NCI-H69 (cell line): ENCODE data around the gene NDUFV2.
A peak's percentile ranks its signal among the peaks of the same experiment; 100 is the strongest.

Experiments used
- DNase-seq: peaks from one replicate; lab custom pipeline; 2025; lab: John Stamatoyannopoulos, UW

The NDUFV2 gene

GRCh38 chr18:9117980-9118841 lies 15.7 kb downstream of the NDUFV2 start:
- DNase-seq = no peak

DNA sequence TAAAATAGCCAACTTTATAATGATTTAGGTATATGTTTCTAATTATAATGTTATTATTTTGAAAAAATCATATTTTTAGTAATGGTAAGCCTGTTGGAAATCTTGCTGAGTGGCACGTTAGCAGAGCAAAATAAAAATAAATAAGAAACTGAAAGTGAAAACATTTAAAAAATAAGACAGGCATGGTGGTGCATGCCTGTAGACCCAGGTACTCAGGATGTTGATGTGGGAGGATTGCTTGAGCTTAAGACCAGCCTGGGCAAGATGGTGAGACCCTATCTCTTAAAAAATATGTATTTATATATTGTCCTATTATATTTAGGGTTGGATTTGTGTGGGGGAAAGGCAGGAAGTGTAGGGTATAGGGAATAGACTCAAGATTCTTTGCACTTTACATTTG lies 18.3 kb downstream of the NDUFV2 start:
- DNase-seq = no peak

GRCh38 chr18:9123520-9123919 lies 21.0 kb downstream of the NDUFV2 start:
- DNase-seq = no peak

GRCh38 chr18:9124824-9125223 lies 22.3 kb downstream of the NDUFV2 start:
- no peak for DNase-seq

- DNase-seq = no peak
Observed at GRCh38 chr18:9126337-9126736, 23.8 kb downstream of the NDUFV2 start.

DNA sequence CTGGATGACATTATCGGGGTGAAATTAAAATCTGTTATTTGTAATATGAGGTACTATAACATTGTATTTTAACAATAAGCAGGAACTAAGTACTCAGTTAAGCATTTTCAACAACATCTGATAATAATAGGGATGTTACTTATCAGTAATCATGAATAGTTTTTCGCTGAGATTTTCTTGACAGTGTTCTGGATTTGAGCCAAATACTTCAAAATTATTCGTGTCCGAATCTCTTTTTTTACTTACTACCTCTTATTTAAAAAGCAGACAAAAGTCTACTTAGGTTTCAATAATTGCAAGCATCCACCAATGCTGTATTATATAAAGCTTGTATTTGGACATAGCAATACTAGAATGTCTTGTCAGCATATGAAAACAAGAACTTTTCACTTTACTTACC lies 27.7 kb downstream of the NDUFV2 start:
- no peak for DNase-seq

GRCh38 chr18:9130806-9131205 lies 28.3 kb downstream of the NDUFV2 start:
- DNase-seq = no peak

DNA sequence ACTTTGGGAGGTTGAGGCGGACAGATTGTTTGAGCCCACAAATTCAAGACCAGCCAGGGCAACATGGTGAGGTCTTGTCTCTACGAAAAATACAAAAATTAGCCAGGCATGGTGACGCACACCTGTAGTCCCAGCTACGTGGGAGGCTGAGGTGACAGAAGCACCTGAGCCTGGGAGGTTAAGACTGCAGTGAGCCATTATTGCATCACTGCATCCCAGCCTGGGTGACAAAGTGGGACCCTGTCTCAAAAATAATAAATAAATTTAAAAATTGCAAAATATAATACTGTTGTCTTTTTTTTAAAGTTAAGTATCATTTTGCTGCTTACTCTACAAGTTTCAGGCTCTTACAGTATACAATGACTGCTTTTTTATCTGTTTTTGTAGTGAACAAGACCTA lies 30.1 kb downstream of the NDUFV2 start:
- no peak for DNase-seq

DNA sequence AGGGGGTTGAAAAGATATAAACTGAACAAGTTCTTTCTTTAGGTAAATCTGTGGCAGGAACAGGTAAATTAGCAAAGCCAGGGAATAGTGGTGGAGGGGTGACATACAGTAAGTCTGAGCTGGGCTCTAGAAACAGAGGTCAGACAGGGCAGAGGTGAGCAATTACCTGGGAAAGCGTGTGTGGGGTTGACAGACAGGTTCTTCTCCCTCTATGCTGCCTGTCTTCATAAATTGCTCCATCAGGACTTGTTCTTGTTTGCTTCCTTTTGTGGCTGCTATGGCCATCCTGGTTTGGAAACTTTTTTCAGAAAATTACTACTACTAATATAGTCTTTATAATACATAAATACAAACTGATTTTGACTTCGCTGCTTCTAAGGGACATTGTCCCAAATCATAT lies 30.7 kb downstream of the NDUFV2 start:
- DNase-seq = no peak

GRCh38 chr18:9135081-9135911 lies 32.8 kb downstream of the NDUFV2 start:
- peak; percentile 53 for DNase-seq

DNA sequence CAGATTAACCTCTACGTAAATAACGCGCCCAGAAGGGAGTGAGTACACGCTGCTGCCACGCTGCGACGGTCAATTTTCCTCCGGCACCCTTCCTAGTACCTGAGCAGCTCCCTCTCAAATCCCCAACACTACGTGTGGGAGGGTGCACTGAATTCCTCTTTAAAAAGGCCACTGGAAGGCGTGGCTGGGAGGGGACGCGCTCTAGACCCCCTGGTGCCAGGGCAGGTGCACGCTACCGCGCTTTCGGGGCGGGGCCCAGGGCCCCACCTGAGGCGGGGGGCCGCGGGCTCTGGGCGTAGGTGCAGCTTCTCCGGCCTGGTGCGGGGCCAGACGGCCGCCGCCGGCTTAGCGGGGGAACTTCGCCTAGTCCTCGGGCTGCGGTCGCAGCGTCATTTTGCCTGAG lies 33.4 kb downstream of the NDUFV2 start:
- DNase-seq = peak; percentile 99

DNA sequence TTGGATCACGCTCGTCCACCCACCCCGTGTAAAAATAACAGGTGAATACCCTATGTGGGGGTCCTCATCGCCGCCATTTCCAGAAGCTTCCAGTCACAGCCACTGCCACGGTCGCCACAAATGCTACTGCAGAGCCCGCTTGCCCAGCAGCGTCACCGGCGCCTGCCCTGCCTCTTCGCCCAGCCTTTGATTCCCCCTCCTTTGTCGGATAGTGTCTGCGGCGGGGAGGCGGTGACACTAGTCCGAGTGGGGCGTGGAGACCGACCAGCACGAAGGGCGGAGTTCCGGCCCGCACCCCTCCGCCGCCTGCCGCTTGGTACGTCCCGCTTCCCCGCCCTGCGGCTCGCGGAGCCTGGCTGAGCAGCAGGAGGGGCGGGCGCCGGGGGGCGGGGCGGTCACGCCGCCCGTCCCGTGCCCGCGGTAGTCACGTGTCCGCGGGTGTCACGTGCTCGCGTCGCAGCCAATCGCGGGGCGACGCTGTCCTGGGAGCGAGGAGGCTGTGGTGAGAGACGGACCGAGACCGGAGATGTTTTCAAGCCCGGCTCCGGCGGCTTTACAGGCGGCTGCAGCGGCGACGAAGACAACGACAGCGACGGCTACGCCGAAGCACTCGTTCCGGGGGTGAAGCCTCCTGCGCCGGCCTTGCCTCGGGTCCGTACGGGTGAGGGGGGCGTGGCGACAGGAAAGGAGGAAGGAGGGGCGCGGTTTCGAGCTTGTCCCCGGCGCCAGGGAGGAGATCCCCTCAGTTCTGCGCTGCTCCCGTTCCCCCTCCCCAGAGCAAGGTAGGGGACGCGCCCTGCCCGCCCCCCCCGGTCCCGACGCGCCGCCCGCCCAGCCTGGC lies 34.0 kb downstream of the NDUFV2 start, which contains the start of gene ANKRD12:
Gene ANKRD12 (plus strand): TSS at position 467 of the 841 bp plus-strand sequence. CDS start 45,652 bp downstream, outside the sequence.
- DNase-seq = peak; percentile 100

DNA sequence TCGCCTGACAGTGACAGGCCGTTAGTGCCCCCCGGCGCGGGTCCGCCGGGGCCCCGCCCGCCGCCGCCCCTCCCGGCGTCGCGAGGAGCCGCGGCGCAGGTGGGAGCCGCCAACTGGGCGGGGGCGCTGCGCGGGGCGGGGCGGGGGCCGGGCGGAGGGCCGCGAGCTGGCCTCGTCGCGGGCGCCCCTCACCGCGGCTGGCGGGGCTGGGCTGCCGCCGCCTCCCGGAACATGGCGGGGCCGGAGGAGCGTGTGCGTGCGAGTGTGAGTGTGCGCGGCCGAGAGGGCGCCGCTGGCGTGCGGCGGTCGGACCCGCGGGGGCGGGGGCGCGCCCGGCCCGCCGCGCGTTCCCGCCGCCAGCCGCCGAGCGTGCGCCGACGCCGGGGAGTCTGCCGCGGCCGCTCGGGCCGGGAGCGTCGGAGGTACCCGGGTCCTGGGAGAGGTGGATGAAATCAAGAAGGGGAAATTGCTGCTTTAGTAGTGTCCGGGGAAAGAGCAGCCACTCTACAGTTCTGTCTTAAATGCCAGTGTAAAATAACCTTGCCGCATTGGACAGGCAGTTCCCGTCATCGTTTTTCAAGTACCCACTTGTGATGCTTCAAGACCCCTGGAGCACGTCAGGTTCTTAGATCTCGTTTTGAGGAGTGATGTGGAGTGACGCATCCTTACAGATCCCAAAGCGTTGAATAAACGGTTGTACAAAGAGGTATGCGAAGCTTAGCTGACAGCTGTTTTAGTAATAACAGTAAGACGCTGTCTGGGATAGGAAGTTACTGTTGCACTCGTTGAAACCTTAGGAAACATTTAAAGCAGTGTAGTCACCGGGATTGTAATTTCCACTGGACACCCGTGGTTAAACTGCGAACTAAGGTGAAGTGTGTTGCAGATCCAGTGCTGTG lies 34.9 kb downstream of the NDUFV2 start:
- peak; percentile 98 for DNase-seq

DNA sequence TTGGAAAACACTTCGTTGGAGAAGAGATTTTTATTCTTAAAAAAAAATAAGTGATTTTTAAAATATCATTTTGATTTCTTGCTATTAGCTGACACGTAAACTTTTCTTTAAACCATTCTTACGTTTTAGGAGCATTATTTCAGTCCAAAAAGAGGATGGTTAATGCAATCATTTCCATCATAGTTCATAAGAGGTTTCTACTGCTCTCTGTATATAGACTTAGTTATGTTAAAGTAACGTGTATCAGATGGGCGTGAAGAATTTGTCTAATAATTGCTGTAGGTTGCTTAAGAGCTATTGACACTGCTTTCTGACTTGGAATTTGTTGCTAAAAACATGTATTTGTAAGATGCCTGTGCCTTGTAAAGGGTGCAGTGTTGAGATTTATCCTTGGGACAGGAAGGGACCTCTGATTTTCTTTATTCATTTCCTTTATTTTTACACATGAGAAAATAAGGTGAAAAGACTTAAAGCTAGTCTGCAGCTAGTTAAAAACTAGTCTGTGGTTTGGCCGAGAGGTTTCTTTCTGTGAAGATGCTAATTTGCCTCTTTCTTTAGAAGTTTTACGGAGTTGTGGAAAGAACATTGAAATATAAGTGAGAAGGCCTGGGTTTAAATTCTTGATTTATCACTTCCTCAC lies 37.0 kb downstream of the NDUFV2 start:
- no peak for DNase-seq

GRCh38 chr18:9140381-9140780 lies 37.9 kb downstream of the NDUFV2 start:
- no peak for DNase-seq

DNA sequence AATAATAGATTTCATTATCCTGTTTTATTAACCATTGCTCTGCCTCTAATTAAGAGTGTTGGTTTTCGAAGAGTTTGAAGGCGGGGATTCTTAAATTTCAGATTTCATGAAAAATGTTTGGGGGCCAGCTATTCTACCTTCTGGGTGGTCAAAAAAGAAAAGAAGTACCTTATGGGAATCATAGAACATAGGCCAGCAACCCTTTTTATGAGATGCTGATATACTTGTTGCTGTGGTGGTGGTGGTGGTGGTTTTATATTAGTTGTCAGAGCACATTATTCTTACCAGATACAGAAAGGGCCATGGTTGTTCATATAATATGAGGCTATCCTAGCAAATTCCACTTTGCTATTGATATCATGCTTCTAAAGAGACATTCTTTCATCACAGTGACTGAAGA lies 38.5 kb downstream of the NDUFV2 start:
- DNase-seq = no peak

- DNase-seq = peak; percentile 19
Observed at GRCh38 chr18:9146224-9146623, 43.7 kb downstream of the NDUFV2 start.

DNA sequence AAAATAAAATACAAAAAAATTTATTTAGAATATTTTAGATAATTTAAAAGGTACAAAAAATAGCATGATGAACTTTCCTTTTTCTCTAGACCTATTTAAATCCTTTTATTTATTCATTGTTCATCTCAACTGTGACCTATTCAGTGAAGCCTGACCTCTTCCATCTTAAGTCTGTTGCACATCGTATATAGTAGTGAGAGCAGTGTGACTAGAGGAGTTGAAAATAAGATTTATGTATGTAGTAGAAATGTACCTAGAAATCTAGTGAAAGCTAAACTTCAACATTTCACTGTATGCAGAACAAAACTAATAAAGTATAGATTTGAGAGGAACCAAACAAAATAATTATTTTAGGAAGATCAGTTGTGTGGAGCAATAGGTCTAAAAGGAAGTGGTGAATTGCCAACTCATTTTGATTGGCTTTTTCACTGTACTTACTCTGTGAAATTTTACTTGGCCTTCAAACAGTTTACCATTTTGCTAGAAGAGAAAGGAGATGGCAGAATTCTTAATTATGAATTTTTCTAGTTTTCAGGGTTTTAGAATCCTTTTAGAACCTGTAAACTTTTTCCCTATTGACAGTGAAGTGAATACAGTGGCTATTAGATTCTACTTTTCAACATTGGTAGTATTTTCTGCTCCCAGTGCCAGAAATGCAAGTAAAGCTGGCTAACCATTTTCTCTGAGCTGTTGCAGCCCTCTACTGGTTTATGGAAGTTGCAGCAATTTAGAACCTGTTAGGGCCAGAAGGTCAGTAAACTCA lies 45.1 kb downstream of the NDUFV2 start:
- DNase-seq = peak; percentile 84

DNA sequence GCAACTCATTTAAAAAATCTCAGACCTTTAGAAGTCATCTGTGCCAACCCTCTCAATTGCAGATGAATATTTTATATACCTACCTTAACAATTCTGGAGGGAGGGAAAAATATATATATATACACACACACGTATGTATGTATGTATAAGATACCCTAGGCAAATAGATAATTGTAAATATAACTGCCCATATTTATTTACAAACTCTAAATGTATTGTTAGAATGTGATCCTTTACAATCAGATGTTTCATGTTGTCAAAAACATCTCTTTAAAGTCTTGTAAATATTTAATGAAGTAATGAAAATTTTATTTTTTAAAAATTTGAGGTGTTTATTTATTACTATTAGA lies 45.7 kb downstream of the NDUFV2 start:
- DNase-seq = no peak

GRCh38 chr18:9150121-9150520 lies 47.6 kb downstream of the NDUFV2 start:
- no peak for DNase-seq
